ENCODE results near the gene TBCC.

Gene TBCC

DNA sequence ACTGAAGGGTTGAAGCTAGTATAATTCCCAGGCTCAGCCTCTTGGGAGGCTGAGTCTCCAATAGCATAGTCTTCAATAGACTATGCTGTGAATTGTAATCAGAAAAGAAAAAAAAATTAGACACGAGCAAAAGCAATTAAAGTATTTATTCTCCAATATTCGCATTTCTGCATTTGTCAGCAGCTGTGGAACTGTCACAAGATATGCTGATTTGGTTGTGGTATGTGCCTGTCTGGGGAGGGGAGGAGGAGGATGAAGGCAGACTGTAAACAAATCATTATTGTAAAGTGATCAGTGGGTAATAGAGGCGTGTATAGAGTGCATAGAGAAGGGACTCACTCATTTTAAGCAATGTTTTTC is 25.8 kb upstream of the TBCC start:
- in situ Hi-C loops (cut with MboI; ENCODE audit: low sequenced_read_pairs), result no loop called here

- in situ Hi-C loops (cut with MboI; ENCODE audit: low sequenced_read_pairs), result no loop called here
These were observed 23.9 kb upstream of the TBCC start for GRCh38 chr6:42769836-42770235.

- in situ Hi-C loops (cut with MboI; ENCODE audit: low sequenced_read_pairs), result no loop called here
These were observed 23.1 kb upstream of the TBCC start for GRCh38 chr6:42769051-42769450.

GRCh38 chr6:42766163-42766670 is 20.3 kb upstream of the TBCC start:
- in situ Hi-C loops (cut with MboI; ENCODE audit: low sequenced_read_pairs), result no loop called here

GRCh38 chr6:42764911-42765648 is 19.2 kb upstream of the TBCC start:
- in situ Hi-C loops (cut with MboI; ENCODE audit: low sequenced_read_pairs), result no loop called here

DNA sequence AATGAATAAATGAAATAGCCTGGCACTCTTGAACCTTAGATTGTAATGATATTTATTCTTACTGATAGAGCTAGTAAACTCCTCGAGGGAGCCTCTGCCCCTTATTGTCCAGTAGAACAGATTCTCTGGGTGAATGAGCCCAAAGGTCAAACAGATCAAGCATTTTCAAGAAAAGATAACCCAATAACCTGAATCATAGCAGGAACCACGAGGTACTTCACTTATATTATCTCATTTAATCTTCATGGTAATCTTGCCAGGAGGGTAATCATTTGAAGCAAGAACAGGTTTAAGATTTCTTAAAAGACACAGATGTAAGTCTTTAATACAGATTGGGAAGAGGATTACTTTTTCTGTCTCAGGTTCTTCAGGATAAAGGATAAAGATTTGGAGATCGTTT is 17.0 kb upstream of the TBCC start:
- in situ Hi-C loops (cut with MboI; ENCODE audit: low sequenced_read_pairs), result no loop called here

DNA sequence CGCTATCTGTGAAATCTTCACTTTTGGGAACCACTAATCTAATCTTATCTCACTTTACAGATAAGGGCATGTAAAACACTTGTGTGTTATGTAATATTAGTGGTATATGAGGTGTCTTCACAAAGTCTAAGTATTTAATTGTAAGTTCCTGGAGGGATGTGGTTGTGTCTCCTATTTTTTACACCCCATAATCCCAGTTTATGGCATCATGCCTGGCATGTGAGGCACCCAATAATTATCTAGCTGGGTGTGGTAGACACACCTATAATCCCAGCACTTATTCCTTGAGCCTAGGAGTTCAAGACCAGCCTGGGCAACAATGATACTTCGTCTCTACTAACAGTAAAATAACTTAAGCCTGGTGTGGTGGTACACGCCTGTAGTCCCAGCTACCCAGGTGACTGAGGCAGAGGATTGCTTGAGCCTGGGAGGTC is 16.5 kb upstream of the TBCC start:
- in situ Hi-C loops (cut with MboI; ENCODE audit: low sequenced_read_pairs), result no loop called here

GRCh38 chr6:42761287-42762067 is 15.6 kb upstream of the TBCC start:
- in situ Hi-C loops (cut with MboI; ENCODE audit: low sequenced_read_pairs), result no loop called here

DNA sequence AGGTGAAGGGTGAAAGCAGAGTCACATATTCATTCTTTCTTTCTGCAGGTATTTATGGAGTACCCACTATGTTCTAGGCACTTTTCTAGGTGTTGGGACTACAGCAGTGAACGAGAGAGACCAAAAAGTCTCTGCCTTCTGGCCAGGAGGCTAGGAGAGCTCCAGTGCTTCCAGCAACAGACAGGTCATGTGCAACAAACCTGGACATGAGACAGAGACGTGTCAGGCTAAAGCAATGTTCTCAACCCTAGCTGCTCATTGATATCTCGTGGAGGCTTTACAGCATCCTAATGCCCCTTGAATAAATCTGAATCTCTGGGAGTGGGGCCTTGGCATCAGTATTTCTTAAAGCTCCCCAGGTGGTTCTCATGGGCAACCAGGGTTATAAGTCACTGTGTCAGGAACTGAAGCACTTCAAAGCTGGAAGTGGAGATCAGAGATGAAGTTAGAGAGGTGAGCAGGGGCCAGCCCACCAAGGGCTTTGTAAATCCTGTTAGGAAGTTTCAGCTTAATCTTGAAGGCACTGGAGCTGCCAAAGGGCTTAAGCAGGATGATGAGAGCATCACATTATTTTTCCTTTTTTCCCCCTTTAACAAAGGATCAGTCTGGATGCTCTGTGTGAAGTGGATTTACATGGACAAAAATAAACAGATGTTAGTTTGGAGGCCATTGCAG is 13.0 kb upstream of the TBCC start:
- in situ Hi-C loops (cut with MboI; ENCODE audit: low sequenced_read_pairs), result no loop called here

- in situ Hi-C loops (cut with MboI; ENCODE audit: low sequenced_read_pairs), result no loop called here
These were observed 10.8 kb upstream of the TBCC start for GRCh38 chr6:42756722-42757121.

- in situ Hi-C loops (cut with MboI; ENCODE audit: low sequenced_read_pairs), result no loop called here
These were observed 8.9 kb upstream of the TBCC start for GRCh38 chr6:42754759-42755158.

DNA sequence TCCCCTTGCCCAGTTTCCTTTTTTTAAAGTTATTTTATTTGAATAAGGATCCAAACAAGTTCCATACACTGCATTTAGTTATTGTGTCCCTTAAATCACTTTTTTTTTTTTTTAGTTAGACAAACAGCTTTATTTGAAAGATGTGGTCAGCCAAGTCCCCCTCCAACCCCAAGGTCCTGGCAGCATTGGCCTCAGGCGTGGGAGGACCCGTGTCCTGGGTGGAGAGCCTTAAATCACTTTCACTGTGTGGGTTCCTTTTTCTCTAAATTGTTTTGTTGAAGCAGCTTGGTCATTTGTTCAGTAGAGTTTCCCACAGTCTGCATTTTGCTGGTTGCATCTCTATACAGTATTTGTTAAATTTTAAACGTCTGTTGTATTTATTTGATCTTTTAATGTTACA is 5.2 kb upstream of the TBCC start:
- in situ Hi-C loops (cut with MboI; ENCODE audit: low sequenced_read_pairs), result no loop called here

GRCh38 chr6:42748203-42748898 is 2.4 kb upstream of the TBCC start:
- in situ Hi-C loops (cut with MboI; ENCODE audit: low sequenced_read_pairs), result no loop called here

- in situ Hi-C loops (cut with MboI; ENCODE audit: low sequenced_read_pairs), result no loop called here
These were observed 824 bp upstream of the TBCC start for GRCh38 chr6:42746463-42747391.

DNA sequence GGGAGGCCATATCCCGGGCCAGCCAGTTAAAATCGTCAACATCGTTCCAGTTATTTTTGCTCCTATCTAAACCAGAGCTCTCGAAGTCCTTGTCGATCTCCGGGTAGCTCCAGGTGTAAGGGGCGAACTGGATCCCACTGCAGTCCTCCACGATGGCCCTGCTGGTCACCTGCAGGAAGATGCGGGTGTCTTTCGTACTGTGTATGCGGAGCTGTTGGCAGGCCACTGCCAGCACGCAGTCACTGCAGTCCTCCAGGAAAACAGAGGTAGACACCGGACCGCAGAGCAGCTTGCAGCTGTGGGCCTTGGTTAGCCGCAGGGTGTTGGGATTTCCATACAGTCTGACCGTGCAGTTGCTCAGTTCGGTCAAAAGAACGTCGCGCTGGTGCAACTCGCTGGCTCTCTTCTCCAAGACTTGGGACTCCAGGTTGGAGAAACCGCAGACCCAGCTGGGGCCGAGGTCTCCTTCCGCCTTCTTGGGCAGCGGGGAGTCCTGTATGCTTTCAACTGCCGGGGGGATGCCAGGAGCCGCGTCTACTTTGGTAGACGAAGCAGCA is 742 bp downstream of the TBCC start:
- in situ Hi-C loops (cut with MboI; ENCODE audit: low sequenced_read_pairs), result no loop called here

DNA sequence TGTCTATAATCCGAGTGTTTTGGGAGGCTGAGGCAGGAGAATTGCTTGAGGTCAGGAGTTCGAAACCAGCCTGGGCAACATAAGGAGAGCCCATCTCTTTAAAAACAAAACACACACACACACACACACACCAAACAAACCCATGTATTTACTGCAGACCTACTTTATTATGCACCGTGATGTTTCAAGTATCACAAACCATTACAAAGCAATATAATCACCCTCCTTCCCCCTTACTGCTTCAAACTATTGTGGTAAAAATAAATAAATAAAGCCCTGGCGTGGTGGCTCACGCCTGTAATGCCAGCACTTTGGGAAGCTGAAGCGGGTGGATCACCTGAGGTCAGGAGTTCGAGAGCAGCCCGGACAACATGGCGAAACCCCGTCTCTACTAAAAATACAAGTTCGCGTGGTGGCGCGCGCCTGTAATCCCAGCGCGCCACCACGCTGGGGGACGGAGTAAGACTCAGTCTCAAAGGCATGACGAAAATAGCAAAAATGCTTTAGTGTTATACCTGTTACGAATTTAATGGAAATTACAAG is 1.5 kb downstream of the TBCC start:
- in situ Hi-C loops (cut with MboI; ENCODE audit: low sequenced_read_pairs), result no loop called here

GRCh38 chr6:42742116-42742894 is 3.6 kb downstream of the TBCC start:
- in situ Hi-C loops (cut with MboI; ENCODE audit: low sequenced_read_pairs), result no loop called here

- in situ Hi-C loops (cut with MboI; ENCODE audit: low sequenced_read_pairs), result no loop called here
These were observed 5.2 kb downstream of the TBCC start for GRCh38 chr6:42740725-42741124.

DNA sequence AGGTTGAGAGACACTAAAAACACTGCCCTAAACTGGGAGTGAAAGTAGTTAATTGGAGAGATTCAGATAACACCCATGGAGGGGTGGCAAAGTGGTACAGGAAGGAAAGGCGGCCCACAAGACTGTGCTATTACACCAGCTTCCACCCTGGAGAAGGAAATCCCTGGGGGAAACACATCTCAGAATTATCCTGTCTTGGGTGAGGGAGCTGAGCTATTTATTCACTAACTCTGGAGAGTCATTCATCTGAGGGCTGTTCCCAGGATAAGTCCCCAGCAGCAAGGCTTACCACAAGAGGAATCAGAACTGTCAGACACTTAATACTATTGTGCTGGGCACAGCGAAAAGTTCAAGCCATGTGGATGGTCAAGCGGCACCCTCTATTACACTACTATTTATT is 9.9 kb downstream of the TBCC start:
- in situ Hi-C loops (cut with MboI; ENCODE audit: low sequenced_read_pairs), result no loop called here

All from HL-60/S4 (cell line).